HL-60 (cell line): ENCODE results near the gene PCGF6.

Experiments used
- CTCF ChIP-seq: IDR thresholded peaks from one replicate; pipeline ENCODE4 v1.5.1; 2011; ENCODE audit warnings: low read length, control low read depth, inconsistent platforms; ENCODE audit not compliant: insufficient read depth
- GABPA ChIP-seq: IDR thresholded peaks from 2 replicates; pipeline ENCODE4 v1.6.1; 2012; ENCODE audit warnings: low read depth
- POLR2AphosphoS5 ChIP-seq: IDR thresholded peaks from 2 replicates; pipeline ENCODE4 v1.6.1; 2012; ENCODE audit warnings: low read depth
- TF ChIP-seq, protein P1 (sequence below): IDR thresholded peaks from 2 replicates; pipeline ENCODE4 v1.6.1; 2012; ENCODE audit warnings: low read depth; ENCODE audit not compliant: insufficient replicate concordance

- TF ChIP-seq CTCF (no peak), GABPA (no peak), POLR2AphosphoS5 (no peak)
- TF ChIP-seq, protein P1, sequence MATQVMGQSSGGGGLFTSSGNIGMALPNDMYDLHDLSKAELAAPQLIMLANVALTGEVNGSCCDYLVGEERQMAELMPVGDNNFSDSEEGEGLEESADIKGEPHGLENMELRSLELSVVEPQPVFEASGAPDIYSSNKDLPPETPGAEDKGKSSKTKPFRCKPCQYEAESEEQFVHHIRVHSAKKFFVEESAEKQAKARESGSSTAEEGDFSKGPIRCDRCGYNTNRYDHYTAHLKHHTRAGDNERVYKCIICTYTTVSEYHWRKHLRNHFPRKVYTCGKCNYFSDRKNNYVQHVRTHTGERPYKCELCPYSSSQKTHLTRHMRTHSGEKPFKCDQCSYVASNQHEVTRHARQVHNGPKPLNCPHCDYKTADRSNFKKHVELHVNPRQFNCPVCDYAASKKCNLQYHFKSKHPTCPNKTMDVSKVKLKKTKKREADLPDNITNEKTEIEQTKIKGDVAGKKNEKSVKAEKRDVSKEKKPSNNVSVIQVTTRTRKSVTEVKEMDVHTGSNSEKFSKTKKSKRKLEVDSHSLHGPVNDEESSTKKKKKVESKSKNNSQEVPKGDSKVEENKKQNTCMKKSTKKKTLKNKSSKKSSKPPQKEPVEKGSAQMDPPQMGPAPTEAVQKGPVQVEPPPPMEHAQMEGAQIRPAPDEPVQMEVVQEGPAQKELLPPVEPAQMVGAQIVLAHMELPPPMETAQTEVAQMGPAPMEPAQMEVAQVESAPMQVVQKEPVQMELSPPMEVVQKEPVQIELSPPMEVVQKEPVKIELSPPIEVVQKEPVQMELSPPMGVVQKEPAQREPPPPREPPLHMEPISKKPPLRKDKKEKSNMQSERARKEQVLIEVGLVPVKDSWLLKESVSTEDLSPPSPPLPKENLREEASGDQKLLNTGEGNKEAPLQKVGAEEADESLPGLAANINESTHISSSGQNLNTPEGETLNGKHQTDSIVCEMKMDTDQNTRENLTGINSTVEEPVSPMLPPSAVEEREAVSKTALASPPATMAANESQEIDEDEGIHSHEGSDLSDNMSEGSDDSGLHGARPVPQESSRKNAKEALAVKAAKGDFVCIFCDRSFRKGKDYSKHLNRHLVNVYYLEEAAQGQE, result no peak
Observed at GRCh38 chr10:103276251-103276895, 74.6 kb downstream of the PCGF6 start.
